HepG2 (cell line): ENCODE results near the gene MAP3K5. TPM values are rescaled to one million over a fixed set of nuclear protein-coding genes. Genes with fewer than 3 reads are reported as not detected.

Experiments
- ATAC-seq: fragments of 200-7000 bp; cut with Tn5 transposase; 3 replicates; pipeline ENCODE4 v1.9.1; 2020; ENCODE audit warnings: mild to moderate bottlenecking, moderate library complexity
- BruUV-seq: library from RNA; stranded (reverse); fragments of 400-500 nt; replicated peaks from 2 replicates; lab custom pipeline; 2021; lab: Mats Ljungman, UMichigan
- CTCF ChIA-PET: fragments of 300-600 bp; formaldehyde crosslinking; extraction: SDS; loops from one replicate; lab custom pipeline; 2021; ENCODE audit warnings: low total read pairs, inconsistent platforms, low intra/inter-chr PET ratio; lab: Yijun Ruan, JAX
- POLR2A ChIA-PET: fragments of 350-600 bp; sonication (Branson Sonifier 250); formaldehyde crosslinking; loops from one replicate; lab custom pipeline; 2020; ENCODE audit warnings: antibody characterized with exemption, inconsistent platforms; lab: Yijun Ruan, JAX
- DNase-seq: peaks from one replicate; pipeline ENCODE4 v3.0.0-alpha.2; 2015; ENCODE audit warnings: low spot score
- FAIRE-seq: peaks from 3 replicates; lab custom pipeline; 2011; peaks lifted over from hg19 to GRCh38; lab: Jason Lieb, UNC
- H2AFZ ChIP-seq: one replicate; pipeline ENCODE4 v1.6.1; 2011; ENCODE audit warnings: low read length, inconsistent platforms
- H3K27ac ChIP-seq: fragments of 300-600 bp; 3 replicates; pipeline ENCODE4 v1.8.0; 2011; ENCODE audit warnings: mixed run types, mild to moderate bottlenecking, mixed read lengths, low read length, inconsistent platforms; ENCODE audit not compliant: insufficient read depth; ENCODE audit errors: extremely low read length
- H3K27me3 ChIP-seq, 2 experiments: fragments of 200-600 bp in 1 of 2; 2 replicates in 1 of 2; 3 replicates in 1 of 2; pipeline versions ENCODE4 v1.6.0 to v1.8.0; 2011; ENCODE audit warnings: low read length in 2 of 2, mild to moderate bottlenecking in 2 of 2, moderate library complexity in 2 of 2, inconsistent platforms in 1 of 2; ENCODE audit not compliant: insufficient read depth in 2 of 2, control insufficient read depth in 1 of 2
- H3K36me3 ChIP-seq, 2 experiments: fragments of 200-600 bp in 1 of 2; replicated peaks in 1 of 2; 2 replicates in 1 of 2; 3 replicates in 1 of 2; pipeline versions ENCODE4 v1.5.1 to v1.8.0; 2011; ENCODE audit warnings: low read length in 2 of 2, inconsistent platforms in 1 of 2; ENCODE audit not compliant: insufficient read depth in 2 of 2, control insufficient read depth in 1 of 2
- H3K4me1 ChIP-seq: 2 replicates; pipeline ENCODE4 v1.5.1; 2012; ENCODE audit warnings: low read length, inconsistent platforms; ENCODE audit not compliant: insufficient read depth
- H3K4me2 ChIP-seq: 2 replicates; pipeline ENCODE4 v1.6.0; 2011; ENCODE audit warnings: low read depth, low read length, inconsistent platforms
- H3K4me3 ChIP-seq, 3 experiments: fragments of 200-600 bp in 1 of 3; sonication (generic), shearing (Covaris generic) in 1 of 3; replicated peaks in 1 of 3; 2 replicates each; pipeline ENCODE4 v1.5.1; 2011 to 2016; ENCODE audit warnings: low read length in 3 of 3, inconsistent platforms in 2 of 3, low read depth in 2 of 3, mild to moderate bottlenecking in 2 of 3, control low read depth in 1 of 3, mixed read lengths in 1 of 3; ENCODE audit not compliant: insufficient read depth in 1 of 3
- H3K79me2 ChIP-seq: one replicate; pipeline ENCODE4 v1.6.1; 2011; ENCODE audit warnings: low read length, inconsistent platforms; ENCODE audit not compliant: insufficient read depth
- H3K9ac ChIP-seq: 2 replicates; pipeline ENCODE4 v1.6.0; 2011; ENCODE audit warnings: mild to moderate bottlenecking, low read depth, low read length, inconsistent platforms; ENCODE audit not compliant: insufficient read depth
- H3K9me3 ChIP-seq: 2 replicates; pipeline ENCODE4 v1.5.1; 2012; ENCODE audit warnings: mild to moderate bottlenecking, low read length
- H4K20me1 ChIP-seq: 2 replicates; pipeline ENCODE4 v1.6.0; 2011; ENCODE audit warnings: inconsistent platforms, mild to moderate bottlenecking, low read length, moderate library complexity; ENCODE audit not compliant: insufficient read depth
- FOXC1 ChIP-seq: sonication (generic); formaldehyde crosslinking; IDR thresholded peaks from 2 replicates; pipeline ENCODE4 v1.8.0; 2022; ENCODE audit warnings: mild to moderate bottlenecking, missing genetic modification reagents, borderline replicate concordance
- GMEB2 ChIP-seq: IDR thresholded peaks from 2 replicates; pipeline ENCODE4 v1.6.1; 2016; ENCODE audit warnings: missing biosample characterization, missing genetic modification reagents, low read depth
- NFE2L1 ChIP-seq: sonication (generic); formaldehyde crosslinking; IDR thresholded peaks from 2 replicates; pipeline ENCODE4 v1.4.0; 2020; ENCODE audit warnings: missing genetic modification reagents, mild to moderate bottlenecking, borderline replicate concordance
- POLR2G ChIP-seq: fragments of 200-400 bp; formaldehyde crosslinking; IDR thresholded peaks from 2 replicates; pipeline ENCODE4 v1.6.1; 2018; ENCODE audit warnings: mild to moderate bottlenecking, low read depth, low read length, moderate library complexity
- ZBTB34 ChIP-seq: sonication (generic); formaldehyde crosslinking; IDR thresholded peaks from 2 replicates; pipeline ENCODE4 v1.8.0; 2022; ENCODE audit warnings: mild to moderate bottlenecking, missing genetic modification reagents
- ZBTB44 ChIP-seq: sonication (generic); formaldehyde crosslinking; IDR thresholded peaks from 2 replicates; pipeline ENCODE4 v1.4.0; 2020; ENCODE audit warnings: missing genetic modification reagents
- ZHX1 ChIP-seq: sonication (generic); formaldehyde crosslinking; IDR thresholded peaks from 2 replicates; pipeline ENCODE4 v1.8.1; 2022; ENCODE audit warnings: low read depth, mild to moderate bottlenecking, missing genetic modification reagents
- ZIK1 ChIP-seq: sonication (generic); formaldehyde crosslinking; IDR thresholded peaks from 2 replicates; pipeline ENCODE4 v1.5.0; 2020; ENCODE audit warnings: mild to moderate bottlenecking, low read depth, missing genetic modification reagents, borderline replicate concordance
- ZNF136 ChIP-seq: sonication (generic); formaldehyde crosslinking; IDR thresholded peaks from 2 replicates; pipeline ENCODE4 v1.8.1; 2022; ENCODE audit warnings: low read depth, mild to moderate bottlenecking, moderate library complexity, missing genetic modification reagents
- WGBS: methylation state at CpG from one replicate; pipeline ENCODE4 v1.1.6; 2017; ENCODE audit warnings: low lambda C conversion rate; 5-methylcytosine and 5-hydroxymethylcytosine counted together
- in situ Hi-C: cut with HindIII; loops from 2 replicates; pipeline ENCODE4 v1.10.0; 2017; ENCODE audit warnings: low pct_unique_long_range_greater_than_20kb; ENCODE audit not compliant: extremely low pct_ligation_motif_present
- intact Hi-C: fragments of 100-400 bp; cut with micrococcal nuclease; formaldehyde crosslinking; loops from one replicate; pipeline ENCODE4 v1.10.0; 2022; ENCODE audit not compliant: unreplicated experiment
- polyA plus RNA-seq, 8 experiments: library from polyadenylated mRNA; depleted of rRNA in 3 of 8; stranded (reverse) in 7 of 8; unstranded in 1 of 8; fragments of >200 nt; fragmentation: Illumina TruSeq in 4 of 8; extraction: Trizol in 4 of 8; gene quantifications; 2 replicates each; pipeline versions ENCODE4 v1.2.1 to v1.2.3, GENCODE V29; 2011 to 2016; ENCODE audit warnings: low read depth in 4 of 8, missing spikeins in 1 of 8, mixed read lengths in 1 of 8; ENCODE audit not compliant: insufficient read depth in 1 of 8
- total RNA-seq, 5 experiments: library from RNA; depleted of rRNA; stranded (reverse); fragments of >200 nt; fragmentation: Illumina TruSeq; extraction: Trizol; gene quantifications; 2 replicates each; pipeline ENCODE4 v1.2.3, GENCODE V29; 2016; ENCODE audit warnings: low read depth in 1 of 5
- TF ChIP-seq, protein P1 (sequence below): sonication (generic); formaldehyde crosslinking; conservative IDR thresholded peaks from 2 replicates; pipeline ENCODE4 v1.4.0; 2020; ENCODE audit warnings: missing genetic modification reagents
- TF ChIP-seq, protein P2 (sequence below): sonication (generic); formaldehyde crosslinking; IDR thresholded peaks from 2 replicates; pipeline ENCODE4 v1.8.0; 2022; ENCODE audit warnings: missing genetic modification reagents, mild to moderate bottlenecking, moderate library complexity, borderline replicate concordance

MAP3K5 gene
- total and polyA plus RNA-seq, 2 of the 13 experiments (the other 11 are each of a cell fraction or from before 2014, with no cell fraction given) = not detected

DNA sequence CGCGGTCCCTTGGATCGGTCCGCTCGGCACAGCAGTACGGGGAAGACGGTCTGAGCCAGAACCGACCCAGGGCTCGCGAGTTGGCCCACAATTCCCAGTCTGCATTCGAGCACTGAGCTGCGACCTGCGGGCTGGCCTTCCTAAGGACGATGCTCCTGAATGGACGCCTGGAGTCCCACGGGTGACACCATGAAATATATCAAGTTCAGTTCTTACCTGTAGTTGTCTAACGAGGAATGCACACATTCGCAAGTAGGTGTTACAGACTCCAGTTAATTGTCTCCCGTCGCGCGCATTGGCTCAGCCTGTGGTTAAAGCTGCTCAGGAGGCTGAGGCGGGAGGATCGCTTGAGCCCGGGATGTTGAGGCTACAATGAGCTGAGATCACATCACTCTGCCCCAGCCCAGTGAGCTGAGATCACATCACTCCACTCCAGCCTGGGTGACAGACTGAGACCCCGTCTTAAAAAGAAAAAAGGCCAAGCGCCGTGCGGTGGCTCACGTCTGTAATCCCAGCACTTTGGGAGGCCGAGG, 30.9 kb upstream of the MAP3K5 start:
- in situ Hi-C loops (no loop called here), intact Hi-C loops (no loop called here)
- ATAC-seq = no peak
- no peaks in the 10 kb centered on the region for H3K79me2 ChIP-seq
- H3K4me2 ChIP-seq = no peak overlapping the region
- no peaks in the 10 kb centered on the region for H3K36me3 ChIP-seq
- no peaks in the 10 kb centered on the region for H3K4me1 ChIP-seq
- no peak for FAIRE-seq
- no peaks in the 10 kb centered on the region for H3K9me3 ChIP-seq
- no peak for DNase-seq
- ChIA-PET CTCF (no interaction called here), POLR2A (no interaction called here)
- no peak overlapping the region for H2AFZ ChIP-seq
- BruUV-seq = no TSS peak
- no peaks in the 10 kb centered on the region for H4K20me1 ChIP-seq
- peaks cover 0 to 5% of the 10 kb centered on the region in 2 experiments; a peak in 2 of 5 replicates for H3K27me3 ChIP-seq
- 88% methylated on average over 27 of the region's 31 CpGs for WGBS
- no peak overlapping the region for H3K9ac ChIP-seq
- no peak overlapping the region for H3K4me3 ChIP-seq
- no peak overlapping the region for H3K27ac ChIP-seq
- TF ChIP-seq, protein P1, sequence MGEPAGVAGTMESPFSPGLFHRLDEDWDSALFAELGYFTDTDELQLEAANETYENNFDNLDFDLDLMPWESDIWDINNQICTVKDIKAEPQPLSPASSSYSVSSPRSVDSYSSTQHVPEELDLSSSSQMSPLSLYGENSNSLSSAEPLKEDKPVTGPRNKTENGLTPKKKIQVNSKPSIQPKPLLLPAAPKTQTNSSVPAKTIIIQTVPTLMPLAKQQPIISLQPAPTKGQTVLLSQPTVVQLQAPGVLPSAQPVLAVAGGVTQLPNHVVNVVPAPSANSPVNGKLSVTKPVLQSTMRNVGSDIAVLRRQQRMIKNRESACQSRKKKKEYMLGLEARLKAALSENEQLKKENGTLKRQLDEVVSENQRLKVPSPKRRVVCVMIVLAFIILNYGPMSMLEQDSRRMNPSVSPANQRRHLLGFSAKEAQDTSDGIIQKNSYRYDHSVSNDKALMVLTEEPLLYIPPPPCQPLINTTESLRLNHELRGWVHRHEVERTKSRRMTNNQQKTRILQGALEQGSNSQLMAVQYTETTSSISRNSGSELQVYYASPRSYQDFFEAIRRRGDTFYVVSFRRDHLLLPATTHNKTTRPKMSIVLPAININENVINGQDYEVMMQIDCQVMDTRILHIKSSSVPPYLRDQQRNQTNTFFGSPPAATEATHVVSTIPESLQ (CRISPR knock-in tag) = no peak
- TF ChIP-seq ZBTB34 (no peak), ZIK1 (CRISPR knock-in tag) (no peak), NFE2L1 (CRISPR knock-in tag) (no peak), GMEB2 (CRISPR knock-in tag) (no peak), FOXC1 (CRISPR knock-in tag) (no peak), ZHX1 (CRISPR knock-in tag) (no peak), POLR2G (no peak), ZNF136 (CRISPR knock-in tag) (no peak), ZBTB44 (CRISPR knock-in tag) (no peak)
- TF ChIP-seq, protein P2, sequence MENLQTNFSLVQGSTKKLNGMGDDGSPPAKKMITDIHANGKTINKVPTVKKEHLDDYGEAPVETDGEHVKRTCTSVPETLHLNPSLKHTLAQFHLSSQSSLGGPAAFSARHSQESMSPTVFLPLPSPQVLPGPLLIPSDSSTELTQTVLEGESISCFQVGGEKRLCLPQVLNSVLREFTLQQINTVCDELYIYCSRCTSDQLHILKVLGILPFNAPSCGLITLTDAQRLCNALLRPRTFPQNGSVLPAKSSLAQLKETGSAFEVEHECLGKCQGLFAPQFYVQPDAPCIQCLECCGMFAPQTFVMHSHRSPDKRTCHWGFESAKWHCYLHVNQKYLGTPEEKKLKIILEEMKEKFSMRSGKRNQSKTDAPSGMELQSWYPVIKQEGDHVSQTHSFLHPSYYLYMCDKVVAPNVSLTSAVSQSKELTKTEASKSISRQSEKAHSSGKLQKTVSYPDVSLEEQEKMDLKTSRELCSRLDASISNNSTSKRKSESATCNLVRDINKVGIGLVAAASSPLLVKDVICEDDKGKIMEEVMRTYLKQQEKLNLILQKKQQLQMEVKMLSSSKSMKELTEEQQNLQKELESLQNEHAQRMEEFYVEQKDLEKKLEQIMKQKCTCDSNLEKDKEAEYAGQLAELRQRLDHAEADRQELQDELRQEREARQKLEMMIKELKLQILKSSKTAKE = no peak
